ENCODE results near the gene SEC14L2.

SEC14L2 gene

GRCh38 chr22:30474121-30474520, 77.3 kb downstream of the SEC14L2 start:
- ChIA-PET CTCF (no interaction called here), POLR2A (no interaction called here)
- no peak for DNase-seq (ENCODE audit: extremely low spot score)
- TF ChIP-seq ELF4 (IDR thresholded peaks at IDR 0.05) (no peak), FOXM1 (IDR thresholded peaks at IDR 0.05; ENCODE audit: borderline replicate concordance) (no peak), HDGF (IDR thresholded peaks at IDR 0.05; ENCODE audit: borderline replicate concordance) (no peak), NFRKB (IDR thresholded peaks at IDR 0.05) (no peak), FOXK2 (IDR thresholded peaks at IDR 0.05) (no peak), LEF1 (IDR thresholded peaks at IDR 0.05; ENCODE audit: borderline replicate concordance) (no peak), SUZ12 (IDR thresholded peaks at IDR 0.05) (no peak), FOXA1 (IDR thresholded peaks at IDR 0.05) (no peak), SP1 (IDR thresholded peaks at IDR 0.05) (no peak), BHLHE40 (IDR thresholded peaks at IDR 0.05; ENCODE audit: borderline replicate concordance) (no peak), ZNF384 (IDR thresholded peaks at IDR 0.05) (no peak), TARDBP (IDR thresholded peaks at IDR 0.05) (no peak), CTBP1 (IDR thresholded peaks at IDR 0.05; ENCODE audit: borderline replicate concordance) (no peak), ARNT (IDR thresholded peaks at IDR 0.05) (no peak), PKNOX1 (IDR thresholded peaks at IDR 0.05) (no peak), L3MBTL2 (conservative IDR thresholded peaks at IDR 0.05) (no peak)

Data from HEK293T (cell line).